H1 (cell line): ENCODE results near the gene WDR3. TPM values are rescaled to one million over a fixed set of nuclear protein-coding genes. Genes with fewer than 3 reads are reported as not detected.

Experiments
- CTCF ChIA-PET: fragments of 300-600 bp; sonication (Branson Sonifier 250); formaldehyde crosslinking; loops from one replicate; lab custom pipeline; 2021; ENCODE audit not compliant: partially characterized antibody; lab: Charles Lee
- POLR2A ChIA-PET: fragments of 300-600 bp; sonication (Branson Sonifier 250); formaldehyde crosslinking; loops from one replicate; lab custom pipeline; 2021; ENCODE audit warnings: inconsistent platforms; ENCODE audit not compliant: partially characterized antibody; lab: Charles Lee
- DNase-seq, 2 experiments: peaks; one replicate each; pipeline versions ENCODE4 v3.0.0 to v3.0.0-alpha.2; 2010 to 2022; ENCODE audit warnings: low spot score in 2 of 2, low read depth in 1 of 2, mixed read lengths in 1 of 2
- FAIRE-seq: peaks from 2 replicates; lab custom pipeline; 2011; peaks lifted over from hg19 to GRCh38; lab: Jason Lieb, UNC
- H2AFZ ChIP-seq: 2 replicates; pipeline ENCODE4 v1.8.1; 2012; ENCODE audit warnings: low read length, inconsistent platforms
- H2AK5ac ChIP-seq: 2 replicates; pipeline ENCODE4 v1.6.1; 2013; ENCODE audit warnings: low read depth, low read length
- H2BK120ac ChIP-seq: replicated peaks from 2 replicates; pipeline ENCODE3; 2013; ENCODE audit warnings: low read depth, low read length, inconsistent platforms
- H2BK12ac ChIP-seq: 2 replicates; pipeline ENCODE4 v1.6.1; 2013; ENCODE audit warnings: low read depth, low read length
- H2BK15ac ChIP-seq: 2 replicates; pipeline ENCODE4 v1.6.1; 2013; ENCODE audit warnings: low read length
- H2BK20ac ChIP-seq: 2 replicates; pipeline ENCODE4 v1.6.1; 2013; ENCODE audit warnings: low read length
- H2BK5ac ChIP-seq: 2 replicates; pipeline ENCODE4 v1.6.1; 2013; ENCODE audit warnings: low read depth, low read length
- H3K14ac ChIP-seq: 2 replicates; pipeline ENCODE4 v1.6.1; 2013; ENCODE audit warnings: inconsistent platforms; ENCODE audit not compliant: insufficient read length
- H3K18ac ChIP-seq: 2 replicates; pipeline ENCODE4 v1.6.1; 2013; ENCODE audit warnings: low read length; ENCODE audit errors: extremely low read depth
- H3K23ac ChIP-seq: 2 replicates; pipeline ENCODE4 v1.6.1; 2013; ENCODE audit warnings: inconsistent platforms; ENCODE audit not compliant: insufficient read length
- H3K23me2 ChIP-seq: 2 replicates; pipeline ENCODE4 v1.6.1; 2013; ENCODE audit warnings: low read depth, low read length
- H3K27ac ChIP-seq: 2 replicates; pipeline ENCODE4 v1.6.1; 2011; ENCODE audit warnings: low read depth, low read length, inconsistent platforms
- H3K27me3 ChIP-seq, 4 experiments: replicated peaks in 1 of 4; 1 replicate in 1 of 4; 2 replicates in 3 of 4; pipeline versions ENCODE4 v1.6.1 to v1.8.1; 2011 to 2013; ENCODE audit warnings: low read length in 3 of 4, mild to moderate bottlenecking in 3 of 4, inconsistent platforms in 2 of 4, mixed read lengths in 2 of 4, moderate library complexity in 1 of 4; ENCODE audit not compliant: control insufficient read depth in 3 of 4, insufficient read depth in 3 of 4; ENCODE audit errors: extremely low read depth in 1 of 4
- H3K36me3 ChIP-seq, 4 experiments: 2 replicates each; pipeline versions ENCODE4 v1.6.1 to v1.8.1; 2011 to 2013; ENCODE audit warnings: mild to moderate bottlenecking in 4 of 4, low read length in 3 of 4, moderate library complexity in 2 of 4, control low read depth in 1 of 4, inconsistent platforms in 1 of 4; ENCODE audit not compliant: insufficient read depth in 4 of 4, control insufficient read depth in 2 of 4
- H3K4ac ChIP-seq: replicated peaks from 2 replicates; pipeline ENCODE3; 2013; ENCODE audit warnings: low read length, low read depth, mixed read lengths, inconsistent platforms; ENCODE audit not compliant: insufficient read length
- H3K4me1 ChIP-seq, 4 experiments: replicated peaks in 1 of 4; 1 replicate in 1 of 4; 2 replicates in 3 of 4; pipeline versions ENCODE4 v1.6.1 to v1.8.1; 2011 to 2013; ENCODE audit warnings: low read length in 3 of 4, inconsistent platforms in 2 of 4, mixed read lengths in 1 of 4; ENCODE audit not compliant: insufficient read depth in 4 of 4, control insufficient read depth in 3 of 4
- H3K4me2 ChIP-seq, 2 experiments: 2 replicates each; pipeline versions ENCODE4 v1.6.1 to v1.8.1; 2011 to 2013; ENCODE audit warnings: low read depth in 2 of 2, low read length in 2 of 2, control low read depth in 1 of 2, inconsistent platforms in 1 of 2, mild to moderate bottlenecking in 1 of 2; ENCODE audit not compliant: insufficient read depth in 1 of 2
- H3K4me3 ChIP-seq, 4 experiments: fragments of 200-600, 300-600 bp in 1 of 4; sonication (generic), shearing (Covaris generic), sonication (Bioruptor Twin) in 1 of 4; 2 replicates each; pipeline versions ENCODE4 v1.5.1 to v1.8.1; 2011 to 2016; ENCODE audit warnings: low read length in 4 of 4, low read depth in 3 of 4, control low read depth in 2 of 4, inconsistent platforms in 2 of 4, mild to moderate bottlenecking in 2 of 4, mixed read lengths in 1 of 4, moderate library complexity in 1 of 4; ENCODE audit not compliant: insufficient read depth in 2 of 4; ENCODE audit errors: extremely low read depth in 1 of 4
- H3K56ac ChIP-seq: replicated peaks from 2 replicates; pipeline ENCODE3; 2013; ENCODE audit warnings: low read depth, mild to moderate bottlenecking, mixed read lengths, low read length, inconsistent platforms; ENCODE audit not compliant: insufficient read length
- H3K79me1 ChIP-seq: 2 replicates; pipeline ENCODE4 v1.6.1; 2013; ENCODE audit warnings: low read depth, low read length, control low read depth
- H3K79me2 ChIP-seq, 2 experiments: 2 replicates each; pipeline versions ENCODE4 v1.6.1 to v1.8.1; 2012 to 2013; ENCODE audit warnings: low read length in 2 of 2, mild to moderate bottlenecking in 2 of 2, inconsistent platforms in 1 of 2; ENCODE audit not compliant: insufficient read depth in 2 of 2, control insufficient read depth in 1 of 2
- H3K9ac ChIP-seq, 4 experiments: replicated peaks in 1 of 4; 1 replicate in 1 of 4; 2 replicates in 3 of 4; pipeline versions ENCODE4 v1.6.1 to v1.8.1; 2011 to 2013; ENCODE audit warnings: low read depth in 3 of 4, low read length in 3 of 4, control low read depth in 2 of 4, mild to moderate bottlenecking in 2 of 4, moderate library complexity in 2 of 4, inconsistent platforms in 1 of 4; ENCODE audit errors: extremely low read depth in 1 of 4
- H3K9me3 ChIP-seq, 2 experiments: 2 replicates each; pipeline versions ENCODE4 v1.6.1 to v1.8.1; 2012 to 2013; ENCODE audit warnings: mild to moderate bottlenecking in 2 of 2, moderate library complexity in 2 of 2, control low read depth in 1 of 2, inconsistent platforms in 1 of 2, low read depth in 1 of 2, low read length in 1 of 2, mixed read lengths in 1 of 2; ENCODE audit not compliant: insufficient read depth in 2 of 2
- H4K20me1 ChIP-seq, 2 experiments: replicated peaks in 1 of 2; 2 replicates each; pipeline versions ENCODE3 to v1.8.1; 2011 to 2013; ENCODE audit warnings: inconsistent platforms in 2 of 2, low read length in 2 of 2, mild to moderate bottlenecking in 1 of 2; ENCODE audit not compliant: insufficient read depth in 2 of 2, control insufficient read depth in 1 of 2
- H4K5ac ChIP-seq: 2 replicates; pipeline ENCODE4 v1.6.1; 2013; ENCODE audit warnings: low read length, low read depth, mixed read lengths, inconsistent platforms; ENCODE audit not compliant: insufficient read length
- H4K8ac ChIP-seq: 2 replicates; pipeline ENCODE4 v1.8.0; 2013; ENCODE audit warnings: mild to moderate bottlenecking, moderate library complexity, low read length, inconsistent platforms; ENCODE audit not compliant: insufficient read depth; ENCODE audit errors: extremely low read depth
- H4K91ac ChIP-seq: replicated peaks from 2 replicates; pipeline ENCODE3; 2013; ENCODE audit warnings: low read length, mixed read lengths, inconsistent platforms; ENCODE audit not compliant: insufficient read length
- CBX5 ChIP-seq: fragments of 300-800, 300-1000 bp; sonication (generic); IDR thresholded peaks from 2 replicates; pipeline ENCODE4 v1.7.1; 2016; ENCODE audit warnings: antibody characterized with exemption, low read length, low read depth
- FOSL1 ChIP-seq: IDR thresholded peaks from 2 replicates; pipeline ENCODE4 v1.6.1; 2011; ENCODE audit warnings: mild to moderate bottlenecking, low read depth, low read length, moderate library complexity; ENCODE audit not compliant: insufficient read depth
- JUN ChIP-seq: IDR thresholded peaks from 2 replicates; pipeline ENCODE4 v1.6.1; 2011; ENCODE audit warnings: low read depth, mild to moderate bottlenecking, improper control_type of control experiment, low read length
- NANOG ChIP-seq: IDR thresholded peaks from 2 replicates; pipeline ENCODE4 v1.6.1; 2011; ENCODE audit warnings: low read length, low read depth, mild to moderate bottlenecking, inconsistent platforms; ENCODE audit not compliant: insufficient read depth, poor library complexity, severe bottlenecking
- RBBP5 ChIP-seq: IDR thresholded peaks from 2 replicates; pipeline ENCODE4 v1.7.1; 2012; ENCODE audit warnings: low read depth, mild to moderate bottlenecking, inconsistent platforms, low read length, moderate library complexity, borderline replicate concordance
- ZNF274 ChIP-seq: IDR thresholded peaks from 2 replicates; pipeline ENCODE4 v1.7.0; 2012; ENCODE audit warnings: low read length, borderline replicate concordance; ENCODE audit errors: extremely low read depth
- WGBS, 2 experiments: shearing (Covaris generic) in 1 of 2; methylation state at CpG; one replicate each; pipeline versions ENCODE4 v1.1.6 to v1.1.7; 2013 to 2015; ENCODE audit warnings: low lambda C conversion rate in 2 of 2, mixed read lengths in 2 of 2, inconsistent platforms in 1 of 2, low coverage in 1 of 2, missing lambda C conversion rate in 1 of 2; ENCODE audit not compliant: insufficient replicate concordance in 2 of 2, insufficient coverage in 1 of 2, insufficient read length in 1 of 2; ENCODE audit errors: extremely low coverage in 1 of 2, missing lambda C conversion rate in 1 of 2; 5-methylcytosine and 5-hydroxymethylcytosine counted together
- polyA plus RNA-seq, 7 experiments: library from polyadenylated mRNA; depleted of rRNA in 3 of 7; stranded (reverse) in 5 of 7; unstranded in 2 of 7; fragments of >200 nt in 5 of 7; fragments of 200-250 nt in 2 of 7; gene quantifications; 1 replicate in 5 of 7; 2 replicates in 1 of 7; 4 replicates in 1 of 7; pipeline versions ENCODE4 v1.2.1 to v1.2.3, GENCODE V29; 2011 to 2013; ENCODE audit warnings: missing spikeins in 2 of 7, mixed read lengths in 2 of 7
- total RNA-seq: library from RNA; stranded (reverse); fragmentation: NEBNext Ultra II Directional; extraction: Animal tissue kit (Norgen Biotek cat#: 25700); gene quantifications from 2 replicates; pipeline ENCODE4 v1.2.1, GENCODE V29; 2021
- TF ChIP-seq, protein P1 (sequence below), 3 experiments: IDR thresholded peaks; 1 replicate in 2 of 3; 2 replicates in 1 of 3; pipeline versions ENCODE4 v1.5.1 to v1.6.1; 2011; ENCODE audit warnings: low read length in 3 of 3, mild to moderate bottlenecking in 3 of 3, inconsistent platforms in 2 of 3, low read depth in 1 of 3, moderate library complexity in 1 of 3; ENCODE audit not compliant: insufficient read depth in 1 of 3; ENCODE audit errors: control extremely low read depth in 1 of 3

WDR3 gene
- total and polyA plus RNA-seq, 2 of the 8 experiments (the other 6 are each of a cell fraction or from before 2014, with no cell fraction given), result 18.2 to 67.9 TPM

DNA sequence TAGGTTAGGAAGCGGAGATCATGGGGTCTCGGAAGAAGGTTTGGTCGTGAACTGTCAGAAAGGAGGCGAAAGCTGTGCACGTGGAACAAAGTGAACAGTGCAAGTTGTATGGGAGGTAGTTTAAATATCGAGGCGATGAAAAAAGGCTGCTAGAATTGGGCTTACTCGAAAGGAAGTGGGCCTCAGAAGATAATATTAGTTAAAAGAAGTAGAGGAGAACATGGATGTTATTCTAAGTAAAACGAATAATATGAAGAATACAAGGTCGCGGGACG lies 571 bp downstream of the WDR3 start:
- Histone ChIP-seq H2BK20ac (no peak overlapping the region), H3K9me3 (no peaks in the 10 kb centered on the region), H3K23ac (no peak overlapping the region), H3K23me2 (peaks cover 9% of the 10 kb centered on the region), H2AK5ac (peak overlapping the region; percentile 43; the same call in 1 of the 2 replicates), H3K27me3 (no peaks in the 10 kb centered on the region), H3K9ac (peak overlapping the region; percentile 68 to 92 (median 78)), H3K56ac (peak overlapping the region; percentile 17), H3K4ac (peak overlapping the region; percentile 76), H2BK120ac (no peak overlapping the region), H4K91ac (peak overlapping the region; percentile 11), H2AFZ (peak overlapping the region; percentile 93), H3K79me1 (peaks cover 11% of the 10 kb centered on the region), H2BK15ac (no peak overlapping the region), H3K27ac (no peak overlapping the region), H3K4me2 (peak overlapping the region; percentile 73 to 93), H4K8ac (no peak overlapping the region), H3K14ac (no peak overlapping the region), H4K20me1 (peaks cover 9 to 12% of the 10 kb centered on the region in 2 experiments), H3K18ac (no peak overlapping the region), H3K79me2 (peaks cover 25 to 82% of the 10 kb centered on the region in 2 experiments), H3K4me3 (peak overlapping the region; percentile 86 to 98 (median 92)), H2BK5ac (0 out of 2 replicates have a peak overlapping the region, but pooled peaks have one; percentile 48), H4K5ac (peak overlapping the region; percentile 4), H2BK12ac (no peak overlapping the region), H3K36me3 (peaks cover 3 to 19% (median 4%) of the 10 kb centered on the region in 4 experiments; a peak in 7 of 8 replicates), H3K4me1 (peaks cover 0 to 8% (median 3%) of the 10 kb centered on the region in 4 experiments; a peak in 4 of 7 replicates)
- FAIRE-seq (no peak), DNase-seq (no peak)
- ChIA-PET CTCF (no interaction called here), POLR2A (interaction anchor here (0.7 to 1.7 kb wide), 2 partner anchors 17 to 324 kb away, joined by 3 to 4 read pairs; no protein-coding TSS in a partner anchor)
- 3% methylated on average over 12 of the region's 12 CpGs; no CpG with 5 or more reads in 1 of the 2 experiments for WGBS, 2 experiments
- no peak for TF ChIP-seq FOSL1
- TF ChIP-seq NANOG, result no peak
- no peak for TF ChIP-seq RBBP5
- TF ChIP-seq, protein P1, sequence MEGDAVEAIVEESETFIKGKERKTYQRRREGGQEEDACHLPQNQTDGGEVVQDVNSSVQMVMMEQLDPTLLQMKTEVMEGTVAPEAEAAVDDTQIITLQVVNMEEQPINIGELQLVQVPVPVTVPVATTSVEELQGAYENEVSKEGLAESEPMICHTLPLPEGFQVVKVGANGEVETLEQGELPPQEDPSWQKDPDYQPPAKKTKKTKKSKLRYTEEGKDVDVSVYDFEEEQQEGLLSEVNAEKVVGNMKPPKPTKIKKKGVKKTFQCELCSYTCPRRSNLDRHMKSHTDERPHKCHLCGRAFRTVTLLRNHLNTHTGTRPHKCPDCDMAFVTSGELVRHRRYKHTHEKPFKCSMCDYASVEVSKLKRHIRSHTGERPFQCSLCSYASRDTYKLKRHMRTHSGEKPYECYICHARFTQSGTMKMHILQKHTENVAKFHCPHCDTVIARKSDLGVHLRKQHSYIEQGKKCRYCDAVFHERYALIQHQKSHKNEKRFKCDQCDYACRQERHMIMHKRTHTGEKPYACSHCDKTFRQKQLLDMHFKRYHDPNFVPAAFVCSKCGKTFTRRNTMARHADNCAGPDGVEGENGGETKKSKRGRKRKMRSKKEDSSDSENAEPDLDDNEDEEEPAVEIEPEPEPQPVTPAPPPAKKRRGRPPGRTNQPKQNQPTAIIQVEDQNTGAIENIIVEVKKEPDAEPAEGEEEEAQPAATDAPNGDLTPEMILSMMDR (IDR thresholded peaks at IDR 0.05; ENCODE audit: control extremely low read depth in 1 of 3, insufficient read depth in 1 of 3, low read depth in 1 of 3, low read length in 3 of 3), result no peak
- TF ChIP-seq ZNF274, result no peak
- no peak for TF ChIP-seq JUN
- no peak for TF ChIP-seq CBX5
